HG02870 (cell line): ENCODE results near the gene TRAPPC5.

Experiments used
- ATAC-seq: cut with Tn5 transposase; IDR thresholded peaks from one replicate; pipeline ENCODE4 v1.9.1; 2021; ENCODE audit warnings: mild to moderate bottlenecking, moderate library complexity; ENCODE audit not compliant: unreplicated experiment

The TRAPPC5 gene

DNA sequence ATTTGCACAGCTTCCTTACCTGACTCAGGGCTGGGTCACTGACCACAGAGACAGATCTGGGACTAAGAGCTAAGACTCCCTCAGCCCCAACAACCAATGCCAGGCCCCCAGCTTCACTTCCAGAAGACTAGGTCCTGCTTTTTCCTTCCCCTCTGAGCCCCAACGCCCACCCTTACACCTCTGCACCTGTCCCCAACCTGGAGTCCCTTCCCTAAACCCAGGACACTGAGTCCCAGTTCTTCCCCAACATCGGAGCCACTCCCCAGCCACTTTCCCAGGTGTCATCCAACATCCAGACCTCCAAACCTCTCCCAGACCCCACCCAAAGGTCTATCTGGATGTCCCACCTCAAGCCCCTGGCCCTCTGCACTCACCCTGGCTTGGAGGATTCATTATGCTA lies 18.4 kb downstream of the TRAPPC5 start:
- ATAC-seq = no peak

DNA sequence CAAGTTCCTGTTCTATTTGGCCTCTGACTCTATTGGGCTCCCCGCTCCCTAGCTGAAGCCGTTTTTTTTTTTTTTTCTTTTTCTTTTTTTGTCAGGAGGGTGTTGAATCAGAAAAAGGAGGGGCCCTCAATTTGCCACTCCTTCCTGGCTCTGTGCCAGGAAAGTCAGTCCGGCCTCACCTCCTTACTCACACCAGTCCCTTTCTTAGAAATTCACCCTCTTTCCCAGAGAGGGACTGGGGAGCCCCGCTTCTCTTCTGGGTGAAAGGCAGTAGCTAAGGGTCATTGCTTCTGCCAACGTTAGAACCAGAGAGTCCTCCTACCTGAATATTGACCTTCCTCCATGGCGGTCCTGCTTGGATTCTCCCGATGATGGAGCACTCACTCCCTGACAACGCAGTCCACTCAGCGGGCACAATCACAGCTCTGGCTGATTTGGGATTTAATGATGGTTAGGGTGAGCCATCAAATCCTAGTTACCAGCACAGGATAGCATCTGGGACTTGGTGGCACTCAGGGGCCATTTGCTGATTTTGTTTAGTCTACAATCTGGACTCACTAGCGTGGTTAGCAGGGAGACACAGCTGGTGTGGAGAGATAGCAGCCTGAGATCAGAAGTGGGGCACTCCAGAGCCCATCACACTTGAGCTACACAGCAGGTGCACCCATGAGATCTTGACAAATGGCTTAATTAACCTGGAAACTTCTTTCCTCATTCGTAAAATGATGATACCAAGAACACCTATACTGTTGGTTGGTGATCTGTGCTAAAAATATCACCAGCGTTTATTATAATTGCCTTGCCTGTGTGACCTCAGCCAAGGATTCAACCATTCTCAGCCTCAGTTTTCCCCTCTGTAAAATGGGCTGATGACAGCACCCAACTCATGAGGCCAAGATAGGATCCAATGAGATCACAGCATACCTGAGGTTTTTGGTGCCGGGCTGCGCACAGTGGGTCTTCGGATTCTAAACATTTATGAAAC lies 19.1 kb downstream of the TRAPPC5 start:
- no peak for ATAC-seq

DNA sequence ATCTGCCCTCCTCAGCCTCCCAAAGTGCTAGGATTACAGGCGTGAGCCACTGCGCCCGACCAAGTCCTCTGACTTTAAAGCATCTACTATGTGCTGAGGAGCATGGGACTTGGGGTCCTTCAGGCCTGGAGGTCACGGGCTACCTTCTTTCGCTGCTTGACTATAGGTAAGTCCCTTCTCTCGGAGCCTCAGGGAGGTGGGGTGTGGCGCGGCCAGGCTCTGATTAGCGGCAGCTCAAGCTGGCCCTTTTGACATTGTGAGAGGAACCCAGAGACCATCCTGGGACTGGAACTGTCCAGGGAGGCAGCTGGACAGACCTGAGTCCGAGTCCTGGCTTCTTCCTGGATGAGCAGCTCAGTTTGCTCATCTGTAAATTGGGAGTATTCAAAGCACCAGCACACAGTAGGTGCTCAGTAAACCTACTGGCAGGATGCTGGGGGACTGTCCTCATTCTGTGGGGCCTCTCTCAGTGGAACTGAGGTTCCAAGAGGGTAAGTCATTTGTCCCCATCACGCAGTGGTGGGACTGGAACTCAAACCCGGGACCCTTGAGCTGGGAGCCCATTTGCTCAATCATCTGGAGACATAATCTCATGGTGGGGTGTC lies 20.5 kb downstream of the TRAPPC5 start:
- no peak for ATAC-seq

DNA sequence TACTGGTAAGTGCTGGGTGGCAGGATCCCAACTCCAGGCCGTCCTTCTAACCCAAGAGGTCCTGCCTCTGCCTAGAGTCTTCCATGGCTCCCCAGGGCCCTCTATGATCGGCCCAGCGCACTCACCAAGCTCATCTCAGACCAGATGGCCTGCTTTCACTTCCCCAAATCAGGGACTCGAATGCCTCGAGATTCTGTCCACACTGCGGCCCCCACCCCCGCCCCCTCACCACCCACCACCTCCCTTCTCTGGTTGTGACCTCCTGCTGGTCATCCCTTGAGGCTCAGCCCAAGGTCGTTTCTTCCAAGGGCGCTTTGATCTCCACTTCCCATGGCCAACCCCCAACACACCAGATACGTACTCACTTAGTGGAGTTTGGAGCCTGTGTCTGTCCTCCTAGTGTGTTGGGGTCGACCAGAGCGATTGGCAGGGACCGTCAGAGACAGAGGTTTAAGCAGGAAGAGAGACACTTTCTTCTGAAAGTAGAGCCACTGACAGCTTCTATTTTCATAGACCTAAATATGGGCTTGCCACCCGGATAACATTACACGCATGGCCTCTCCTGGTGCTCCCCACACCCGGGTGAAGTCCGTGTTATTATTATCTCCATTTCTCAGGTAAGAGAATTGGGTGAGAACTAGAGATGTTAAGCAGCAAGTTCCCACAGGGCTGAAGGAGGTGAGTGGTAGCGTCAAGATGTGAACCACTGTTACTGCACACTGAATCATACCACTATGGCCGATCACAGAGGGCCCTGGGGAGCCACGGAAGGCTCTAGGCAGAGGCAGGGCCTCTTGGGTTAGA lies 21.2 kb downstream of the TRAPPC5 start, which contains the start of gene FCER2:
Gene FCER2 (minus strand): TSS at position 478 of the 804 bp plus-strand sequence. CDS start 2,371 bp downstream, outside the sequence.
- ATAC-seq = peak; percentile 46

DNA sequence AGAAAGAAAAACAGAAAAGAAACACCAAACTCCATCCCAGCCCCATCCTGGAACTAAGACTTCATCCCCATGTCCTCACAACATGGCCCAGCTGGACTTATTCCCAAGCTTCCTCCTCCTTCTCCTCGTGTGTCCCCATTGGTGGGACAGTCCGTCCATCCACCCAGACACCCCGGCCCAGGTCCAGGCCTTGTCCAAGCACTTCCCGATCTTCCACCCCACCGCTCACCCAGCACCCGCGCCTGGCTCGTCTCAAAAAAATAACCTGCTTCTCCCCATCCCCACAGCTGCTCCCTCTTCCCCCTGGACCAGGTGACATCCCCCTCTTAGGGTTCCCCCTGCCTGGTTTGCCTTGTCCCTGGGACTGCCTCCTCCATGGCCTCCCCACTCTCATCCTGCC lies 22.7 kb downstream of the TRAPPC5 start:
- ATAC-seq = no peak

DNA sequence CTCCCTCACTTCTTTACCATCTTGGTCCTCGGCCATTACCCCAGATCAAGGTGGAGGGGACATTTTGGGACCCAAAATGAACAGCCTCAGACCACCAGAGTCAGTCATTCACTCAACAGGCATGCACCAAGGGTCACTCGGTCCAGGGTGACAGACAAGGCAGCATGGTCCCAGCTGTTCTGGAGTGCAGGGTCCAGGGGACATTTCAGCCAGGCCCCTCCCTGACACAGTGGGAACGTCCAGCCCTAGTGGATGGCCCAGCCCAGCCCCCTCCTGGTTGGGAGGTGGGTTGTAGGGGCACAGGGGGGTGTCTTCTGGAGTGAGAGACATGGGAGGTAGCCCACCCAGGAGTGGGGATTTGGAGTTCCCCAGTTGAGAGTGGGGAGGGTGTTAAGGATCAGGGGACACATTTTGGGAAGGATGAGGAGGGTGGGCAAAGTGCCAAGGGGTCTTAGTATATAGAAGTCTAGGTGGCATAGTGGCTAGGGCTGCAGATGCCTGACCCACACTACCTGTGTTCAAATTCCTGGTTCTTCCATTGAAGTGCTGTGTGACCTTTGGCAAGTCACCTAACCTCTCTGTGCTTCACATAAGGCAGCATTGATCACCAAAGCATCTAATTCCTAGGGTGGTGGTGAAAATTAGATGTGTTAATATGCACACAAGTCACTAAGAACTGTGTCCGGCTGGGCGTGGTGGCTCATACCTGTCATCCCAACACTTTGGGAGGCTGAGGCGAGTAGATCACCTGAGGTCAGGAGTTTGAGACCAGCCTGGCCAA lies 23.8 kb downstream of the TRAPPC5 start:
- ATAC-seq = no peak

DNA sequence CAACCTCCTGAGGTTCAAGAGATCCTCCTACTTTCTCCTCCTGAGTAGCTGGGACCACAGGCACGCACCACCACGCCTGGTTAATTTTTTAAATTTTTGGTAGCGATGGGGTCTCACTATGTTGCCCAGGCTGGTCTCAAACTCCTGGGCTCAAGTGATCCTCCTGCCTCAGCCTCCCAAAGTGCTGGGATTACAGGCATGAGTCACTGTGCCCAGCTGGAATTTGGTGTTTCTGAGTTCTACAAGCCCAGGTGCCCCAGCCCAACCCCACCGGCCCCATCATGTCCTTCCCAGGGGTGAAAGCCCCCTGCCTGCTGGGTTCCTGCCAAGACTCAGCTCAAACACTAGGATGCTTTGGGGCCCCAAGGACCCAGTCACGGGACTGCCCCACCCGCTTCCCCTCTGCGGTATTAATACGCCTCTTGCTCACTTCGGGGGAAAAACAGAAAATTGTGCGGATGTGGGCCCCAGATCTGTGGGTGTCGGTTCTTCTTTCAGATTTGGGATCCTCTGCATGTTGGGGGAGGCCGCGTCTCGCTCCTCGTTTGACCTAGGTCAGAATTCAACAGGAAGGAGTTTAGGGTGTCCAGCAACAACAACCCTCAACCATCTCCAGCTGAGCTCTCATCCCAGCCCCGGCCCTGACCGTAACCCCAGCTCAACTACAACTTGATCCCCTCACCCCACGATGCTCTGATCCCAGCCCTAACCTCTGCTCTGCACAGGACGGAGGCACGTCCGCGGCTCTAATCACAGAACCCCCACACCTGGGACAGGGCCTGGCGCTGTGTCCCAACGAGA lies 25.0 kb downstream of the TRAPPC5 start:
- ATAC-seq = no peak

DNA sequence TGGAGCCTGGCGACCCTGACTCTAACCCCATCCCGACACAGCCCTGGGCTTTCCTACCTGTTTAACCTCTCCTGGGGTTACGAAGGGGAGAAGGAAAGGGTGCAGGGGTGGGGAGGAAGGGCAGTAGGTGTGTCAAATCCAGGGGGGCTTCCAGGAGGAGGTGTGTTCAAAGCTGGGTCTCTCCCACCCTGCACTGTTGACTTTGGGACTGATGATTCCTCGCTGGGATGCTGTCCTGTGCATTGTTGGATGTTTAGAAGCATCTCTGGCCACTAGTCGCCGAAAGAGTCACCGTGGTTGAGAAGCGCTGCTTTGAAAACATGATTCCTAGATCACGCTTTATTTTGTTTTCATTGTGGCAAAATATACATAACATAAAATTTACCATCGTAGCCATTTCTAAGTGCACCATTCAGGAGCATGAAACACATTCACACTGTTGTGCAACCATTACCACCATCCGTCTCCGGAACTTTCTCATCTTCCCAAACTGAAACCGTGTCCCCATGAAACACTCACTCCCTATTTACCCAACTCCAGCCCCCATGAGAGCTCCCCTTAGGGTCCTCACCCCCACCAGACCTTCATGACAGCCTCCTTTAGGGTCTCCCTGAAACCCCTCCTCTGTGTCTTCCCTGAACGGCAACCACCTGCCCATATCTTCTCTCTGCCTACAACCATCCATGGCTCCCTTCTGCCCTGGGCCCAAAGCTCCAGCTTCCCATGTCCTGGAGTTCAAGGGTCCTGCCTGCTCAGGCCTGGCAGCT lies 25.7 kb downstream of the TRAPPC5 start:
- ATAC-seq = no peak

DNA sequence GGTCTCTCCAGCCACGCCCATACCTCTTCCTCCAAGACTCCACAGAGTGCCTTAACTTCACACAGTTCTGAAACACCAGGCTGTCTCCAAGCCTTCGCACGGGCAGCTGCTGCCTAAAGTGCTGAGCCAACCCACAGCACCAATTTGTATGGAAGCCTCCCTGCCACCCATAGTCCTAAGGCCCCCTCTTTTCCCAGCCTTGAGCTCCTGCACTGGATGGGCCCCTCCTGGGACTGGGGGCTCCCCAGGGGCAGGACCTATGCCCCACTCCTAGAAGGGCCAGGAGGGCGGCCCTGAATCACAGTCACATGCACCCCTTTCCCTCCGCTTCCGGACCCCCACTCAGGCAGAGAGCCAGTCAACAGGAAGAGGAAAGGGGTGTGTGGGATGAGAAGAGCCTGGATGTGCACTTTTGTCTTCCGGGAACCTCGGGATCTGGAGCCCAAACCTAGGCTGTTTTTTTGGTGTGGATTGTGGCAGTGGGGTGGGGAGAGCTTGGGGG lies 26.4 kb downstream of the TRAPPC5 start:
- ATAC-seq = no peak

DNA sequence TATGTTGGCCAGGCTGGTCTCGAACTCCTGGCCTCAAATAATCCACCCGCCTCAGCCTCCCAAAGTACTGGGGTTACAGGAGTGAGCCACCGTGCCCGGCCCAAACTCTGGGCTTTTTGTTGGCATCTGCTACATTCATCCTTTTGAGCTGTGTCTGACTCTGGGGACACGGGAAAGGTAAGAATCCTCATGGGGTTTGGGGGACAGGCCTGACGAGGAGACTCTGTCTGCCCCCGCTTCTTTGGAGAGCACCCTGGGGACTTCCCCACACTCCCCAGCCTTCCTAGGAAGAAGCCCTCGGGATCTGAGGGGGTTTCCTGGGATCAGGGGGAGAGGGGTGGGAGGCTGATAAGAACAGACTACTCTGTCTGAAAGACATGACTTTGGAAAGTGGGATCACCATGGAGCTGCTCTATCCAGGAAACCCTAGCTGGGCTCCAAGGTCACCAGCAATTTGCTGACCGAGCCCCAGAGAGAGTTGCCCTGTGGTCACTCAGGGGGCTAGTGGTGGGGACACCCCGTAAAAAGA lies 29.4 kb downstream of the TRAPPC5 start:
- ATAC-seq = no peak

DNA sequence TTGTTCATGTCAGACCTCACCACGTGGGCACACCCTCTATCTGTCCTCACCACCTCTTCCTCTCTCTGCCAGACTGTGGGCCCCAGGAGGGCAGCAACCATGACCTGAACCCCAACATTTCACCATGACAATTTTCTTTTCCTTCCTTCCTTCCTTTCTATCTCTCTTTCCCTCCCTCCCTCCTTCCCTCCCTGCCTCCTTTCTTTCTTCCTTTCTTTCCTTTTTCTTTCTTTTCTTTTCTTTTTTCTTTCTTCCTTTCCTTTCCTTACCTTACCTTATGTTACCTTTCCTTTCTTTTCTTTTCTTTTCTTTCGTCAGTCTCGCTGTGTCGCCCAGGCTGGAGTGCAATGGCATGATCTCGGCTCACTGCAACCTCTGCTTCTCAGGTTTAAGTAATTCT lies 30.0 kb downstream of the TRAPPC5 start:
- no peak for ATAC-seq

DNA sequence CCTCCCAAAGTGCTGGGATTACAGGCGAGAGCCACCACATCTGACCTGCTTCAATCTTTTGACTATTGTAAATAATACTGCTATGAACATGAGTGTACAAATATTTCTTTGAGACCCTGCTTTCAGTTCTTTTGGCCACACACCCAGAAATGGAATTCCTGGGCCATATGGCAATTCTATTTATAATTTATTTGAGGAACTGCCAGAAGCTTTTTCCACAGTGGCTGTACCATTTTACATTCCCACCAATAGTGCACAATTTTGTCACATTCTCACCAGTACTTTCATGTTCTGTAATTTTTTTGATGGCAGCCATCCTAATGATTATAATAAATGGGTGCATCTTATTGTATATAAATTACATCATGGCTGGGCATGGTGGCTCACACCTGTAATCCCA lies 35.0 kb downstream of the TRAPPC5 start:
- no peak for ATAC-seq

DNA sequence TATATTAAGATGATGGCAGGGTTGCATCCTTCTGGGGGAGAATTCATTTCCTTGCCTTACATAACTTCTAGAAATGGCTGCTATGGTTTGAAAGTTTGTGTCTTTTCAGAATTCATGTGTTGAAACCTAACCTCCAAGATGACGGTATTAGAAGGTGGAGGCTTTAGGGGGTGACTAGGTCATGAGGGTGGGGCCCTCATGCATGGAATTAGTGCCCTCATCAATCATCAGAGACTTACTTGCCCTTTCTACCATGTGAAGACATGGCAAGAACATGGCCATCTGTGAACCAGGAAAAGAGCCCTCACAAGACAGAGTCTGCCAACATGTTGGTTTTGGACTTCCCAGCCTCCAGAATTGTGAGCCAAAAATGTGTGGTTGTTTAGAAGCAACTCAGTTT lies 36.1 kb downstream of the TRAPPC5 start:
- ATAC-seq = no peak

DNA sequence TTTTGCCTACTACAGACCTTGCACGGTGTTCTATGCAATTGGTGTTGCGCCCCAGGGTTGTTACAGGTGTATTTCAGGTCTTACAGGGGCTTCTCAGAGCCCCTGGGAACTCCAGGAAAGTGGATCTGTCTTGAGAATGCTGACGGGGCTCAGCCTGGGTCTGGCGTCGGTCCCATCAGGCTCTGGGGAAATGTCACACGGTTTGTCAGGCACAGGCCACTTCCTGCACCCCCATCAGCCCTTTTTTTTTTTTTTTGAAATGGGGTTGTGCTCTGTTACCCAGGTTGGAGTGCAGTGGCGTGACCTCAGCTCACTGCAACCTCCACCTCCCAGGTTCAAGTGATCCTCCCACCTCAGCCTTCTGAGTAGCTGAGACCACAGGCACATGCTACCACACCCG lies 38.0 kb downstream of the TRAPPC5 start:
- no peak for ATAC-seq

DNA sequence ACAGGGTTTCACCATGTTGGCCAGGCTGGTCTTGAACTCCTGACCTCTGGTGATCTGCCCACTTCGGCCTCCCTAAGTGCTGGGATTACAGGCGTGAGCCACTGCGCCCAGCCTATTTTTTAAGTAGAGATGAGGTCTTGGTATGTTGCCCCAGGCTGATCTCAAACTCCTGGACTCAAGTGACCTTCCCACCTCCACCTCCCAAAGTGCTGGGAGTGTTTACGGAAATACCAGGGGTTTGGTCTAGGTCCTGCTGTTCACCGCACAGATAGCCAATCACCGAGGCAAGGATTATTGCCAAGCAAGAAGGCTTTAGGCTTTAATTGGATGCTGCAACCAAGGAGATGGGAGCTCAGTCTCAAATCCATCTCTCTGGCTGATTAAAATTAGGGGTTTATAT lies 39.7 kb downstream of the TRAPPC5 start:
- no peak for ATAC-seq

DNA sequence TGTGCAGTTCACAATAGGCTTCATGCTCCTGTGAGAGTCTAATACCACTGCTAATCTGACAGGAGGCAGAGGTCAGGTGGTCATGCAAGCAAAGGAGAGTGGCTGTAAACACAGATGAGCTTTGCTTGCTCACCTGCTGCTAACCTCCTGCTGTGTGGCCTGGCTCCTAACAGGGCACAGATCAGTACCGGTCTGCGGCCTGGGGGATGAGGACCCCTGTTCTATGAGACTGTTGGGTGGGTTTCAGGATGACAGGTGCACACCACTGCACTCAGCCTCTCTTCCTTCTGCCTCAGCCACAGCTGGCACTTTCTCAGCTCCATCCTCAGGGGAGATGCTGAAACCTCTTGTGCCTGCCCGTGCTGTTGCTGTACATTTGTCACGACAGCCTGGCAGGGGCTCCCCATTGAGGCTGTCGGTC lies 41.6 kb downstream of the TRAPPC5 start:
- no peak for ATAC-seq

DNA sequence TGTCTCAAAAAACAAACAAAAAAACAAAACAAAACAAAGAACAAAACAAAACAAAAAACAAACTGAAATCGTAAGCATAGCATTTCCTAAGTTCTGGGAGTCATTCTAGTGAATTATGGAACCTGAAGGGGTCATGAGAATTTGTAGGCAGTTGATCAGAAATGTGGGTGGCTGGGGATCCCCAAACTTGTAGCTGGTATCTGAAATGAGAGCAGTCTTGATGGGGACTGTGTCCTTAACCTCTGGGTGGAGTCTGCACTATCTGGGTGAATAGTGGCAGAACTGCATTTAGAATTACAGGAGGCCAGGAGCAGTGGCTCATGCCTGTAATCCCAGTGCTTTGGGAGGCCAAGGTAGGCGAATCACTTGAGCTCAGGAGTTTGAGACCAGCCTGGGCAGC lies 45.2 kb downstream of the TRAPPC5 start:
- no peak for ATAC-seq

DNA sequence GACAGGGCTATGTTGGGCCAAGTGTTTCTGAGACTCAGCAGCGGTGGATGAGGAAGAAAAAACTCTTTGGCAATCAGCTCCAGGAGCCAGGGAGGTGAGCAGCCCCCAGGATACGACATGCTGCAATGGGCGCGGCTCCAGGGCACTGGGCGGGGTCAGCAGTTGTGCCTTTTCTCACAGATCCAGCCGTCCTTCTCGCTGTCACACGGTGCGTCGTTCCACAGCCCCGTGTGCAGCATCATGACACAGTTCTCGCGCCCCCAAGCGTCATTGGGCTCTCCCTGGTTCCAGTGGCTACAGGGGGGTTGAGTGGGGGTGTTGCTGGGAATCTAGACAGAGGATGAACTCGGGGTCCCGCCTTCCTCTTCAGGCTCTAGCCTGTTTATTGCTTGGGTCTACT lies 48.6 kb downstream of the TRAPPC5 start:
- ATAC-seq = no peak
